Measurements from ENCODE around the gene MOB2.

MOB2 gene

DNA sequence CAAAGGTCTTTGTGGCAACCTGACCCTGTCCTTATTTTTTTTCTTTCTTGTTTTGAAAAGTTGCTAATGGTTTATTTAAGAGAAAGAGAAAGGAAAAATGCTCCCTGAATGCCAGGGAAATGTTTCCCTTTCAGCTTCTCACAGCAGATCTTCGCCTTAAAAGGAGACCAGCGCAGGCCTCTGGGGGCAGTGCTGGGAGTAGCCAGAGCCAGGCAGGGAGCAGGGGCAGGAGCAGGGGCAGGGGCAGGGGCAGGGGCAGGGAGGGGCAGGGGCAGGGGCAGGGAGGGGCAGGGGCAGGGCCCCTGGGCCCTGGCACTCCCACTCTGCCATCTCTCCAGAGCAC, 5.1 kb downstream of the MOB2 start:
- no peak for DNase-seq (ENCODE audit: low spot score in 2 of 2)
- no peaks in the 10 kb centered on the region for H3K27me3 Mint-ChIP-seq
- H3K4me3 Mint-ChIP-seq: no peak overlapping the region
- H3K36me3 Mint-ChIP-seq: peaks cover 8% of the 10 kb centered on the region
- no peak for ATAC-seq (ENCODE audit: low read depth)
- H3K9me3 Mint-ChIP-seq: no peaks in the 10 kb centered on the region
- H3K27ac Mint-ChIP-seq: no peak overlapping the region
- H3K4me1 Mint-ChIP-seq: peaks cover 9% of the 10 kb centered on the region

DNA sequence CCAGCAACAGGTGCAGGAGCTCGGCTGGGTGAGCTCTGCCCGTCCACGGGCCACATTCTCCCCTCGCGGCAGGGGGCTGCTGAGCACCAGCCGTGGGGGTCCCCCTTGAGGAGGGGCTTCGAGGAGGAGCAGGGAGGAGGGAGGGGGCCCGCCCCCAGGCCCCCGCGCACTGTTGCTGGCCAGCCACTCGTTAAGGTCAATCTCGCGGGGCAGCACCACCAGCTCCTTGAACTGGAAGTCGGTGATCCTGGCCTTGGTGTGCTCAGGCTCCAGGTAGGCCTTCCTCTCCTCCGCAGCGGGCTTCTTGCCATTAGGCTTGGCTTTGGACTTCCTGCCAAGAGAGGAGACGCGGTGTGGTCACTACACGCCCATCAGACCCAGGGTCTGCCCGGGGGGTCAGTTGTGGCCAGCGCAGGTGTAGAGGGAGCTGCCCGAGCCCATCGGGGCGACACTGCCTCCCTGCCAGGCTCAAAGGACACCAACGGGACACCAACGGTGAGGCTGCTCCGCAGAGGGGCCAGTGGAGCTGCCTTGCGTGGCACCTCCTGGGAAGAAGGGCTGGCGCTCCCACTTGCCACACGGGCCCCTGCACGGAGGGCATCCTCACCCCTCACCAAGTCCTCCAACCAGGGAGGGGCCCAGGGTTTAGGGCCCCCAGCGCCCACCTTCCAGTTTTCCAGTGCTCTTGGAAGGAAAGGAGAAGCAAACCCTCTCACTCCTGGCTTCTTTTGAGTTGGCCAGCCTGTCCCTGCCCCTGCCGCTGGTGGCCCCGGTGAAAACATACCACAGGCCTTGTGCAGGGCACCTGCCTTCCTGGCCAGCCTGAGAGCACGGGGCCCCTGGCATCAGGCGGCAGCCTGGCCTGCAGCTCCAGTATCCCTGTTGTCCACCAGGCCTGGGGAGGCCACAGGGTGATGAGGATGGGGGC, 5.8 kb downstream of the MOB2 start:
- H3K27me3 Mint-ChIP-seq: no peaks in the 10 kb centered on the region
- no peaks in the 10 kb centered on the region for H3K9me3 Mint-ChIP-seq
- H3K4me3 Mint-ChIP-seq: no peak overlapping the region
- peaks cover 12% of the 10 kb centered on the region for H3K36me3 Mint-ChIP-seq
- ATAC-seq (ENCODE audit: low read depth) (no peak), DNase-seq (ENCODE audit: low spot score in 2 of 2) (no peak)
- no peak overlapping the region for H3K27ac Mint-ChIP-seq
- peaks cover 7% of the 10 kb centered on the region for H3K4me1 Mint-ChIP-seq

- Mint-ChIP-seq H3K4me1 (peaks cover 3% of the 10 kb centered on the region), H3K9me3 (no peaks in the 10 kb centered on the region), H3K27ac (no peak overlapping the region), H3K27me3 (no peaks in the 10 kb centered on the region), H3K4me3 (no peak overlapping the region), H3K36me3 (peaks cover 16% of the 10 kb centered on the region)
- no peak for DNase-seq (ENCODE audit: low spot score in 2 of 2)
- no peak for ATAC-seq (ENCODE audit: low read depth)
Measured at GRCh38 chr11:1480191-1480554, 6.4 kb downstream of the MOB2 start.

- no peak overlapping the region for H3K27ac Mint-ChIP-seq
- H3K4me3 Mint-ChIP-seq: no peak overlapping the region
- no peaks in the 10 kb centered on the region for H3K9me3 Mint-ChIP-seq
- no peak for ATAC-seq (ENCODE audit: low read depth)
- no peak for DNase-seq (ENCODE audit: low spot score in 2 of 2)
- H3K4me1 Mint-ChIP-seq: peaks cover 3% of the 10 kb centered on the region
- no peaks in the 10 kb centered on the region for H3K27me3 Mint-ChIP-seq
- H3K36me3 Mint-ChIP-seq: peaks cover 16% of the 10 kb centered on the region
Measured at GRCh38 chr11:1479678-1480118, 6.9 kb downstream of the MOB2 start.

GRCh38 chr11:1479006-1479677, 7.4 kb downstream of the MOB2 start:
- no peak overlapping the region for H3K27ac Mint-ChIP-seq
- no peak for DNase-seq (ENCODE audit: low spot score in 2 of 2)
- H3K4me1 Mint-ChIP-seq: peaks cover 3% of the 10 kb centered on the region
- H3K27me3 Mint-ChIP-seq: no peaks in the 10 kb centered on the region
- ATAC-seq (ENCODE audit: low read depth): no peak
- H3K9me3 Mint-ChIP-seq: no peaks in the 10 kb centered on the region
- H3K36me3 Mint-ChIP-seq: peaks cover 18% of the 10 kb centered on the region
- no peak overlapping the region for H3K4me3 Mint-ChIP-seq

- ATAC-seq (ENCODE audit: low read depth) (no peak), DNase-seq (ENCODE audit: low spot score in 2 of 2) (no peak)
- peaks cover 3% of the 10 kb centered on the region for H3K4me1 Mint-ChIP-seq
- H3K9me3 Mint-ChIP-seq: no peaks in the 10 kb centered on the region
- no peaks in the 10 kb centered on the region for H3K27me3 Mint-ChIP-seq
- no peak overlapping the region for H3K27ac Mint-ChIP-seq
- H3K36me3 Mint-ChIP-seq: peaks cover 20% of the 10 kb centered on the region
- no peak overlapping the region for H3K4me3 Mint-ChIP-seq
Measured at GRCh38 chr11:1478544-1478943, 8.0 kb downstream of the MOB2 start.

- H3K27me3 Mint-ChIP-seq: no peaks in the 10 kb centered on the region
- no peak overlapping the region for H3K4me3 Mint-ChIP-seq
Measured at GRCh38 chr11:1478011-1478410, 8.6 kb downstream of the MOB2 start.

GRCh38 chr11:1476940-1477736, 9.4 kb downstream of the MOB2 start:
- Mint-ChIP-seq H3K27ac (no peak overlapping the region), H3K27me3 (no peaks in the 10 kb centered on the region), H3K4me1 (no peaks in the 10 kb centered on the region), H3K9me3 (no peaks in the 10 kb centered on the region), H3K4me3 (no peak overlapping the region), H3K36me3 (peaks cover 20% of the 10 kb centered on the region)
- no peak for ATAC-seq (ENCODE audit: low read depth)
- DNase-seq (ENCODE audit: low spot score in 2 of 2): no peak

More at GRCh38 chr11:1478011-1478410, 8.6 kb downstream of the MOB2 start:
- no peak for DNase-seq (ENCODE audit: low spot score in 2 of 2)
- no peak for ATAC-seq (ENCODE audit: low read depth)
- H3K4me1 Mint-ChIP-seq: no peaks in the 10 kb centered on the region
- H3K36me3 Mint-ChIP-seq: peaks cover 20% of the 10 kb centered on the region
- no peak overlapping the region for H3K27ac Mint-ChIP-seq
- H3K9me3 Mint-ChIP-seq: no peaks in the 10 kb centered on the region

DNA sequence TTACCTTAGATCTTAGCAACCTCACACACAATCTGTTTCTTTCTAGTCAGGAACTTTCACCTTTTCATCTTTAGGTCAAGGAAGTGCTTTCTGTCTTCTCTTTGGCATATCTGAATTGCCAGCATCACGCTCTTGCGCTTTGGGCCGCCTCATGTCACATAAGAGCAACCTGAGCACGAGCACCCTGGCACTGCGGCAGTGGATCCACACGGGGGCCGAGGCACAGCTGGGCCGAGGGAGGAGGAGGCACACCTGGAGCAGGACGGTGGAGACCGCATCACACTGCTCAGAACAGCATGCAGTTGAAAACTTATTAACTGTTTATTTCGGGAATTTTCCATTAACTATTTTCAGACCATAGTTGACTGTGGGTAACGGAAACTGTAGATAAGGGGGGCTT, 10.7 kb downstream of the MOB2 start:
- Mint-ChIP-seq H3K27me3 (no peaks in the 10 kb centered on the region), H3K27ac (no peak overlapping the region), H3K4me1 (no peaks in the 10 kb centered on the region), H3K9me3 (no peaks in the 10 kb centered on the region), H3K36me3 (peaks cover 20% of the 10 kb centered on the region), H3K4me3 (no peak overlapping the region)
- ATAC-seq (ENCODE audit: low read depth): no peak
- no peak for DNase-seq (ENCODE audit: low spot score in 2 of 2)

DNA sequence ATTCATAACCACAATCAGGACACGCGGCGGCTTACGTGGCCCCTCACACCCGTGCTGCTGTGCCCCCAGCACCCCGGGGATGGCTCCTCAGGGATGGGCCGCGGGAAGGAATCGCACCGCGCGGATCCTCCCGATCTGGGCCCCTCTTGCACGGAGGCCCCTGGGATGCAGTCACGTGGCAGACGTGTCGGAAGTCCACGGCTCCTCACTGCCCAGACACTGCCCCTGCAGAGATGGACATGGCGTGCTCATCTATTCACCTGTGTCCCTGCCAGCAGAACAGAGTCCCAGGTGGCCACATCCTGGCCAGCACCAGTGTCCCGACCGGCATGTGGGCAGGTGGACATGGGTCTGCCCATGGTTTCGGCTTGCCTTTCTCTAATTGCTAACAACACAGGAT, 12.8 kb downstream of the MOB2 start:
- no peaks in the 10 kb centered on the region for H3K4me1 Mint-ChIP-seq
- H3K4me3 Mint-ChIP-seq: no peak overlapping the region
- H3K27ac Mint-ChIP-seq: no peak overlapping the region
- H3K36me3 Mint-ChIP-seq: peaks cover 18% of the 10 kb centered on the region
- ATAC-seq (ENCODE audit: low read depth): no peak
- DNase-seq (ENCODE audit: low spot score in 2 of 2): no peak
- no peaks in the 10 kb centered on the region for H3K27me3 Mint-ChIP-seq
- H3K9me3 Mint-ChIP-seq: no peaks in the 10 kb centered on the region

GRCh38 chr11:1473011-1473628, 13.5 kb downstream of the MOB2 start:
- H3K27ac Mint-ChIP-seq: no peak overlapping the region
- peaks cover 18% of the 10 kb centered on the region for H3K36me3 Mint-ChIP-seq
- no peak for ATAC-seq (ENCODE audit: low read depth)
- no peak overlapping the region for H3K4me3 Mint-ChIP-seq
- no peaks in the 10 kb centered on the region for H3K9me3 Mint-ChIP-seq
- DNase-seq (ENCODE audit: low spot score in 2 of 2): no peak
- no peaks in the 10 kb centered on the region for H3K27me3 Mint-ChIP-seq
- no peaks in the 10 kb centered on the region for H3K4me1 Mint-ChIP-seq

GRCh38 chr11:1472180-1473005, 14.2 kb downstream of the MOB2 start:
- Mint-ChIP-seq H3K4me1 (no peaks in the 10 kb centered on the region), H3K27me3 (no peaks in the 10 kb centered on the region), H3K4me3 (no peak overlapping the region), H3K36me3 (peaks cover 15% of the 10 kb centered on the region), H3K9me3 (no peaks in the 10 kb centered on the region), H3K27ac (no peak overlapping the region)
- ATAC-seq (ENCODE audit: low read depth): no peak
- no peak for DNase-seq (ENCODE audit: low spot score in 2 of 2)

DNA sequence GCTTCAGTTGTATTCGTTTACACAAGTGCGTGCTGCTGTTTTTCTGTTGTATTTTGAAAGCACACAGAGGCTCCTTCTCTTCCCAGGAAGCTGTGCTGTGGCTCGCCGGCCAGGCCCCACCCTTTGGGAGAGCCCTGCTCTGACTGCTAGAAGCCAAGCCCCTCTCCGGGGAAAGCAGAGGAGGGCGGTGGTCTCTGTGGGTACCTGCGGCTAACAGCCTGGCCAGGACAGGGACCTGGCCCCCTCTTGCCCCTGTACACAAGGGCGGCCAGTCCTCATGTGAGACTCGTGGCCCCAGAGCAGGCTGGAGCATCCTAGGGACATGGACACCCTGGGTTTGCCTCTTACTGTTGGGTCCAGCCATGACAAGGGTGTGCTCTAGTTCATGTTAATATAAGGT, 14.8 kb downstream of the MOB2 start:
- H3K27me3 Mint-ChIP-seq: no peaks in the 10 kb centered on the region
- no peak overlapping the region for H3K27ac Mint-ChIP-seq
- ATAC-seq (ENCODE audit: low read depth): no peak

More for the DNA sequence above, 14.8 kb downstream of the MOB2 start:
- Mint-ChIP-seq H3K4me3 (no peak overlapping the region), H3K4me1 (no peaks in the 10 kb centered on the region), H3K36me3 (peaks cover 18% of the 10 kb centered on the region), H3K9me3 (no peaks in the 10 kb centered on the region)
- no peak for DNase-seq (ENCODE audit: low spot score in 2 of 2)

Measured in memory B cell (primary cell).